ENCODE data around the gene ESYT3.
"Not testable (repeated sequence)": the region's sequence is repeated elsewhere in the genome, so short reads cannot be mapped to it uniquely, and the experiment has no call there.

The ESYT3 gene

DNA sequence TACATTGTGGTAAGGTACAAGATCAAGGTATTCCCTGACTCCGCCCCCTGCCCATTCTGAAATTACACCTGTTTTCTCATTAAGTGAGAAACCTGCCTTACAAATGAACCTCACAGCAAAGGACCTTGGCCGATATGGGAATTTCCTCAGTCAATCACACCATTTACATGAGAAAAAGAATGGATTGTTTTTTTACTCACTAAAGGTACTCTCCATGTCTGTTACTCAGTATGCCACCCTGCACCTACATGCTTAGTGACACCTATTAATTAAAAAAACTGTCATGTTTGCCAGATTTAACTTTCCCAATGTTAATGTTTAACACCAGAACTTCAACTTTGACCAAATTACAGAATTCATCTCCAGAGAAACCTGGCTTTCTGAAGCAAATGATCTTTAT is 62.0 kb downstream of the ESYT3 start:
- no peak for DNase-seq

DNA sequence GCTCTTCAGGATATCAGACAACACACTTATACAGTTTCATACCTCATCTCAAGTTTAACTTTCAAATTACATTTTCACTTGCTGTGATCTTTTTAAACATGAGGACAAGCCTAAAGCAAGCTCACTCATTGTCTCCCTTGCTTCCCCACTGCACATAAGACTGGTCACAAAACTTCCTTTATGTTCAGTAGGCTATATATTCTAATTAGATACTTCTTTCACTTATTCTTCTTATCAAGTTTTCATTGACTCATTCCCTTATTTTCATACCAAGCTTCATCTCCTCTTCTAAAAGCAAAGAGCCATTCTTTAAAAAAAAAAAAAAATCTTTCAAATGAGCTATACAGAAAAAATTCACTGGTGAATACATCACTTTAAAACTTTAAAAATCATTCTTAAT is 62.6 kb downstream of the ESYT3 start:
- DNase-seq, result no peak

DNA sequence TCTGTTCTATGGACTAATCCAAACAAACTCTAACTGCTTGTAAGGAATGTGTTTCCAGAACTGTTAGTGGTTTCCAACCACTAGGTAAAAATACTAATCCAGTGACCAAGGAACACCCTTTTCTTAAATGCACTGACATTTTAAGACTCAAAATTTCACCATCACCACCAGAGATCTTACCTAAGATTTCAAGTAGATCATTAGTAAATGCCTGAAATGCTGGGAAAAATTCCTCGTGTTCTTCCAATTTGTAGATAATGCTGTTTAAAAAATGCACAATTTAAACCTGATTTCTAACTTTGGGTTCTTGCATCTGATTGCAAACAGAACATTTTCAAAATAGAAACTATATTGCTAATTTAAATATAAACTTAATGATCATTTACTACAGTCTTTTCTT is 63.4 kb downstream of the ESYT3 start:
- DNase-seq, result no peak

DNA sequence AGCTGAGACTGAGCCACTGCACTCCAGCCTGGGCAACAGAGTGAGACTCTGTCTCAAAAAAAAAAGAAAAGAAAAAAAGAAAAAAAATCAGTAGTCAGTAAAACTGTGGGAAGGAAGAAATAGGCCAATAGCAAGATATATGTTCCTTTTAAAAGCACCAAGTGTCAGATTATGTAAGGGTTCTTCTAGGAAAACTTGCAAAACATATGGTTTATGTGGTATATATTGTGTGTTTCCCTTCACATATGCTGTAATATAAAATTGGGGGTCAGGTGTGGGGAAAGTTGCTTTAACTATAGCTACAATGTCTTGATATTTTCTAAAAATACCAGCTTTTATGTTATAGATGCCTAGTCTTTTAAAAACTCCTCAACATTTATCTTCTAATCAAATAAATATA is 64.6 kb downstream of the ESYT3 start:
- no peak for DNase-seq

DNA sequence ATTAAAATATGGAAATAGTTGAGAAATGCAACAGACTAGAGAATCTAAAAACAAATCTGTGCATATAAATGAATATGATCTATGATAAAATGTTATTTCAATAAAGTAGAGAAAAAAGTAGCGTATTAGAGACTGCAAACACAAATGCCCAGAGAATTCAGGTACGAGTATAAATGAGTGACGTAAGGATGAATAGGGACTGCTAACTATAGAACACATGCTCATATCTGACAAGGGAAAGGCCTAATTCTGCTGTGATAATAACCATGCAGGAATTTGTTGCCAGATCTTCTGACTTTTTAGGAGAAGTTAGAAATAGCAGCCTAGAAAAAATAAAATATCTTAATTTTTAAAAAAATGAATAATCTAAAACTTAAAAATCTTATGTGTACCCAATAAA is 73.1 kb downstream of the ESYT3 start:
- DNase-seq, result no peak

DNA sequence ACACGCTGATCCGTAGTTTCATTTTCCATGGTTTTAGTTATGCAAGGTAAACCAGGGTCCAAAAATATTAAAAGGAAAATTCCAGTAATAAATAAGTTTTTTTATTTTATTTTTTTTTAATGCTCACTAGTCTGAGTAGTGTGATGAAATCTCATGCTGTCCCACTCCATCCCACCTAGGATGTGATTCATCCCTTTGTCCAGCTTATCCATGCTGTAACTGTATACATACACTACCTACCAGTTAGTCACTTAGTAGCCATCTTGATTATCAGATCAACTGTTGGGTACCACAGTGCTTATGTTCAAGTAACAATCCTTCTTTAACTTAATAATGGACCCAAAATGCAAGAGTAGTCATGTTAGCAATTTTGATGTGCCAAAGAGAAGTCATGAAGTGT is 75.2 kb downstream of the ESYT3 start:
- DNase-seq, result no peak

DNA sequence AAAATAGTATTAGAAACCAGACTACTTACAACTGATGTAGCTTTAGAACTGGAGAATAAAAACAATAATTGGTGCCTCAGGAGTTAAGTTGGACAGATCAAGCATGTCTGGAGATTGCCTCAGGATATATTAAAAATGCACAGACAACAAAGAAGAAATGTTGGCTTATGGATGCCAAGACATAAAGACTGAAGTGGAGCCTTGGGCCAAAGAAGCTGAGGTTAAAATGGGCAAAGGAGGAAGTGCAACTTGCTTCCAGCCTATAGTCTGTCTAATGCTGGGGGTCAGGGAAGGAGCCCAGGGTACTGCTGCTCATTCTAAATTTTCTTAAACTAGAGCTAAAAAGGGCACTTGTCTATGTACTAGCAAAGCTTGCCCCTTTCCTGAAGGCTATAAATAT is 77.5 kb downstream of the ESYT3 start:
- DNase-seq, result no peak

DNA sequence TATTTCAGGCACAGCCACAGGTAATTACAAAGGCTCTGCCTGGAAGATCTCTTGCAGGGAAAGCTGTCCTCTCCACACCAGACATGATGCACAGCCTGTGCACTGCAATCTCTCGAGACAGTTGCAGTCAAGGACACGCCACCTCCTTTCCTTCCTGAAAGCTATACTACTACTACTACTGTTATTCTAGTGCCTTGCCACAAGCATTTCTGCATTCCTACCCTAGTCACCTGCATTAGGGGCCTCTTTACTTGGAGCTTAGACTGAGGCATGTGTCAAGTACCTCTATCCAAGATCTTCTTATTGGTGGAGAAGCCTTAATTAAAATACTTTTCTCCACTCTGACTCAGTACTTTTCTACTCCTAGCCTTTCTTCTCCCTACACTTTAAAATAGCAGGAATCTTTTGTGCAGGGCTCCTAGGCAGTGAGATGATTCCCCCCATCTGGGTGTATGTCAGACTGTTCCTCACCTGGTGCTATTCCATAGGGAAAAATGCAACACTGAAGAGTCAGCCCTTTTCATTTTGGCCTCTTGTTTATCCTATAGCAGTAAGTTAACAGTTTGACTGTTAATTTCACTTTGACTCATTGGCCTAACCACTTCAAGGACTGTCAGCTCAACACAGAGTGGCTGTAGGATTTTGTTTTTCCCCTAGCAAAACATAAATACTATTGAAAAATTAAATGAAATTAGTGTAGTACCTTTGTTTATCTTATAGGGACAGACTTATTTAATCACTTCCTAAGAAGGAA is 78.9 kb downstream of the ESYT3 start:
- DNase-seq, result no peak

DNA sequence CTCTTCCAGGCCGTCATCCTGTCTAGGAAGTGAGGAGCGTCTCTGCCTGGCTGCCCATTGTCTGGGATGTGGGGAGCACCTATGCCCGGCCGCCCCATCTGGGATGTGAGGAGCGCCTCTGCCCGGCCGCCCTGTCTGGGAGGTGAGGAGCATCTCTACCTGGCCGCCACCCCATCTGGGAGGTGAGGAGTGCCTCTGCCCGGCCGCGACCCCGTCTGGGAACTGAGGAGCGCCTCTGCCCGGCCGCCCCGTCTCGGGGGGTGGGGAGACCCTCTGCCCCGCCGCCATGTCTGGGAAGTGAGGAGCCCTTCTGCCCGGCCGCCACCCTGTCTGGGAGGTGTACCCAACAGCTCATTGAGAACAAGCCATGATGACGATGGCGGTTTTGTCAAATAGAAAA is 87.0 kb downstream of the ESYT3 start:
- not testable (repeated sequence) for DNase-seq

All from NCI-H446 treated with DMSO at 0.1 percent for 48 hours (cell line).